Body of pancreas (tissue), 4 donors: ENCODE data around the gene ARHGAP26.

Experiments
- POLR2A ChIP-seq, 3 donors: fragments of 450-650 bp; IDR thresholded peaks; one replicate each; pipeline ENCODE4 v1.6.1; 2016; ENCODE audit warnings: antibody characterized with exemption in 3 of 3, mild to moderate bottlenecking in 2 of 3
- TF ChIP-seq, protein P1 (sequence below), 7 experiments: fragments of 450-650 bp in 4 of 7; fragments of 200-600 bp in 3 of 7; sonication (generic) in 3 of 7; IDR thresholded peaks; one replicate each; pipeline ENCODE4 v1.5.1; 2016 to 2019; ENCODE audit warnings: antibody characterized with exemption in 7 of 7

GRCh38 chr5:143108498-143109128 lies 338.4 kb downstream of the ARHGAP26 start:
- no peak for TF ChIP-seq POLR2A (IDR thresholded peaks at IDR 0.05)
- TF ChIP-seq, protein P1, sequence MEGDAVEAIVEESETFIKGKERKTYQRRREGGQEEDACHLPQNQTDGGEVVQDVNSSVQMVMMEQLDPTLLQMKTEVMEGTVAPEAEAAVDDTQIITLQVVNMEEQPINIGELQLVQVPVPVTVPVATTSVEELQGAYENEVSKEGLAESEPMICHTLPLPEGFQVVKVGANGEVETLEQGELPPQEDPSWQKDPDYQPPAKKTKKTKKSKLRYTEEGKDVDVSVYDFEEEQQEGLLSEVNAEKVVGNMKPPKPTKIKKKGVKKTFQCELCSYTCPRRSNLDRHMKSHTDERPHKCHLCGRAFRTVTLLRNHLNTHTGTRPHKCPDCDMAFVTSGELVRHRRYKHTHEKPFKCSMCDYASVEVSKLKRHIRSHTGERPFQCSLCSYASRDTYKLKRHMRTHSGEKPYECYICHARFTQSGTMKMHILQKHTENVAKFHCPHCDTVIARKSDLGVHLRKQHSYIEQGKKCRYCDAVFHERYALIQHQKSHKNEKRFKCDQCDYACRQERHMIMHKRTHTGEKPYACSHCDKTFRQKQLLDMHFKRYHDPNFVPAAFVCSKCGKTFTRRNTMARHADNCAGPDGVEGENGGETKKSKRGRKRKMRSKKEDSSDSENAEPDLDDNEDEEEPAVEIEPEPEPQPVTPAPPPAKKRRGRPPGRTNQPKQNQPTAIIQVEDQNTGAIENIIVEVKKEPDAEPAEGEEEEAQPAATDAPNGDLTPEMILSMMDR (IDR thresholded peaks at IDR 0.05), result no peak
